ENCODE data around the gene ADGRF1. TPM values are rescaled to one million over a fixed set of nuclear protein-coding genes. Genes with fewer than 3 reads are reported as not detected.

ADGRF1 gene
- total RNA-seq, 1 experiment from 2014 or later = 256 TPM

DNA sequence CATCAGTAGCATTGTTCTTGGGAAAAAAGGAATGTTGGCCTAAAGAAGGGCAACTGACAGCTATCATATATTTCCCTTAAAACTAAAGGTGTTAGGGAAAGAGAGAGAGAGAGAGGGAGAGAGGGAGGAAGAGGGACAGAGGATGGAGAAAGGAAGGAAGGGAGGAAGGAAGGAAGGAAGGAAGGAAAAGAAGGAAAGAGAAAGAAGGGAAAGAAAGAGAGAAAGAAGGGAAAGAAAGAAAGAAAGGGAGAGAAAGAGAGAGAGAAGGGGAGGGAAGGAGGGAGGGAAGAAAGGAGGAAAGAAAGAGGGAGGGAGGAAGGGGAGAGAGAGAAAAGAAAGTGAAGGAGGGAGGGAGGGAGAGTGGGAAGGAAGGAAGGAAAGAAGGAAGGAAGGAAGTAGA is 82.7 kb downstream of the ADGRF1 start:
- no peak for TF ChIP-seq CTCF (IDR thresholded peaks at IDR 0.05; ENCODE audit: unreplicated experiment)
- Mint-ChIP-seq H3K9me3 (ENCODE audit: low read depth, unreplicated experiment) (no peaks in the 10 kb centered on the region), H3K4me3 (ENCODE audit: low read depth, unreplicated experiment) (no peak overlapping the region), H3K27ac (ENCODE audit: unreplicated experiment) (no peak overlapping the region), H3K27me3 (ENCODE audit: unreplicated experiment) (no peaks in the 10 kb centered on the region), H3K36me3 (ENCODE audit: insufficient read depth, unreplicated experiment) (no peaks in the 10 kb centered on the region), H3K4me1 (ENCODE audit: low read depth, unreplicated experiment) (peaks cover 7% of the 10 kb centered on the region)
- no TSS peak for BruUV-seq (replicated peaks)
- CTCF ChIA-PET = interaction anchor here (0.6 to 0.9 kb wide), 3 partner anchors 24 to 87 kb away, joined by 4 to 11 read pairs (median 7); no protein-coding TSS in a partner anchor
- intact Hi-C loops (cut with micrococcal nuclease; ENCODE audit: unreplicated experiment) = no loop called here
- no peak for DNase-seq

DNA sequence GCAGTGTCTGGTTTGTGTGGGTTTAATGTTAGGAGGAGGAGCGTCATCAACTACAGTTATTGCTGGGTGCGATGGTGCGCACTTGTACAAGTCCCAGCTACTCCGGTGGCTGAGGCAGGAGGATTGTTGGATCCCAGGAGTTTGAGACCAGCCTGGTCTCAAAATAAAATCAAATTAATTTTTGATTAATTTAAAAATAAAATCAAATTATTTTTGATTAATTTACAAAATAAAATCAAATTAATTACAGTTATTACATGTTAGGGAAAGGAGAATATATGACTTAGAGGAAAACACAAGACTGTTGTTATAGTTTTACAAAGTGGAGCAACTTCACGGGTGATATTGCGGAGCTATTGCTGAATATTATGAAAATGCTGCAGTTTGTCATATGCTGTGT is 85.7 kb downstream of the ADGRF1 start:
- H3K27ac Mint-ChIP-seq (ENCODE audit: unreplicated experiment) = no peak overlapping the region

DNA sequence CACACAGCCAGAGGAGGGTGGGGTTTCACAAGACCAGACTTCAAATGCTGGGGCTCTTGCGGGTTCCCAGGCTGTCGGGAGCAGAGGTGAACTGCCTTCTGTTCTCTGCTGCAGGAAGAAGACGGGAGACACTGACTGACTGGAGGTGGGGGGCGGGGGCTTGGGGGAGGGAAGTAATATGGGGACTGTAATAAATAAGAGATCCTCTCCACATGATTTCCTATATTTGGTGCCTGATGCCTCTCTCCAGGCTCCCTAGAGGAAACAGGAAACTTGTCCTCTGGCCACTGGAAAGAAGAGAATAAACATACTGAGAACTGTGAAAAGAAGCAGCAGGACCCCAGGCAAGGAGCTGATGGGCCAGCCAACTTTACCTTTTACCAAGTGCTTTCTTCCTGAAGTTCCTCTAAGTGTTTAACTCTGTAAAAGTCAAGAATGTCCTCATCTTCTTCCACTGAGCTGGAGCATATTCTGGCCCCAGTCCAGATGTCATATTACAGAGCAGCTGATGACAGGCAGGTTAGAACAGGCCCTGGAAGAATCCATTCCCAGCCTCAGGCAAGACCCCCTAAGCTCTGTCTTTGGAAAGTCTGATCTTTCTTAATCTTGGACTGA is 87.2 kb downstream of the ADGRF1 start:
- H3K4me1 Mint-ChIP-seq (ENCODE audit: low read depth, unreplicated experiment) = peaks cover 16% of the 10 kb centered on the region
- TF ChIP-seq CTCF (IDR thresholded peaks at IDR 0.05; ENCODE audit: unreplicated experiment) = no peak
- no peaks in the 10 kb centered on the region for H3K27me3 Mint-ChIP-seq (ENCODE audit: unreplicated experiment)
- no TSS peak for BruUV-seq (replicated peaks)
- H3K36me3 Mint-ChIP-seq (ENCODE audit: insufficient read depth, unreplicated experiment) = no peaks in the 10 kb centered on the region
- CTCF ChIA-PET = interaction anchor here (0.5 to 1.6 kb wide), 2 partner anchors 22 to 457 kb away, joined by 3 read pairs; no protein-coding TSS in a partner anchor
- DNase-seq = no peak
- no peak overlapping the region for H3K27ac Mint-ChIP-seq (ENCODE audit: unreplicated experiment)
- no peaks in the 10 kb centered on the region for H3K9me3 Mint-ChIP-seq (ENCODE audit: low read depth, unreplicated experiment)
- intact Hi-C loops (cut with micrococcal nuclease; ENCODE audit: unreplicated experiment) = no loop called here
- H3K4me3 Mint-ChIP-seq (ENCODE audit: low read depth, unreplicated experiment) = no peak overlapping the region

More for the DNA sequence above, 85.7 kb downstream of the ADGRF1 start:
- Mint-ChIP-seq H3K9me3 (ENCODE audit: low read depth, unreplicated experiment) (no peaks in the 10 kb centered on the region), H3K4me3 (ENCODE audit: low read depth, unreplicated experiment) (no peak overlapping the region), H3K27me3 (ENCODE audit: unreplicated experiment) (no peaks in the 10 kb centered on the region), H3K4me1 (ENCODE audit: low read depth, unreplicated experiment) (peaks cover 7% of the 10 kb centered on the region), H3K36me3 (ENCODE audit: insufficient read depth, unreplicated experiment) (no peaks in the 10 kb centered on the region)
- no peak for TF ChIP-seq CTCF (IDR thresholded peaks at IDR 0.05; ENCODE audit: unreplicated experiment)
- no peak for DNase-seq
- CTCF ChIA-PET = no interaction called here
- no TSS peak for BruUV-seq (replicated peaks)
- intact Hi-C loops (cut with micrococcal nuclease; ENCODE audit: unreplicated experiment) = no loop called here

DNA sequence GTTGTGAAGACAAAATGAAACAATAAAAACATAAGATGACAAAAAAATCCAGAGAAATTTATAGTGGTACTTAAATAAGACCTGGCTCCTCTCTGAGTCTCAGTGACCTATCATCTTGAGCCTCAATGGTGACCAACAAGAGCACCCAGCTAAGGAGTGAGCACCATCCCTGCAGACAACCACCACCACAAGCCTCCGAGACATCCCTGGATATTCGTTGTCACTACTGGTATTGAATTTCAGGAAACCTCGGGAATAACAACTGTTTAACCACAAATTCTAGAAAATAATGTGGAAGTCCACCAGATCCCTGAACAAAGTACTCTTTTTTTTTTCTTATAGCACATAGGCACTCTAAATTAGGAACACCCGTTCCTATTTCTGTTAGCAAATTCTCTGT is 88.2 kb downstream of the ADGRF1 start:
- Mint-ChIP-seq H3K27me3 (ENCODE audit: unreplicated experiment) (no peaks in the 10 kb centered on the region), H3K36me3 (ENCODE audit: insufficient read depth, unreplicated experiment) (no peaks in the 10 kb centered on the region), H3K9me3 (ENCODE audit: low read depth, unreplicated experiment) (no peaks in the 10 kb centered on the region), H3K27ac (ENCODE audit: unreplicated experiment) (no peak overlapping the region), H3K4me3 (ENCODE audit: low read depth, unreplicated experiment) (no peak overlapping the region), H3K4me1 (ENCODE audit: low read depth, unreplicated experiment) (peaks cover 24% of the 10 kb centered on the region)
- no peak for TF ChIP-seq CTCF (IDR thresholded peaks at IDR 0.05; ENCODE audit: unreplicated experiment)
- no peak for DNase-seq
- CTCF ChIA-PET = no interaction called here
- intact Hi-C loops (cut with micrococcal nuclease; ENCODE audit: unreplicated experiment) = no loop called here
- BruUV-seq (replicated peaks) = no TSS peak
